Tibial nerve (tissue), 3 donors: Measurements from ENCODE around the gene MAPK6.

Experiments
- CTCF ChIP-seq, 5 experiments: fragments of 200-600 bp in 3 of 5; fragments of 450-650 bp in 2 of 5; sonication (generic) in 3 of 5; IDR thresholded peaks; one replicate each; pipeline ENCODE4 v1.5.1; 2016 to 2019; ENCODE audit warnings: antibody characterized with exemption in 5 of 5, mild to moderate bottlenecking in 3 of 5, moderate library complexity in 2 of 5
- POLR2A ChIP-seq, 2 donors: fragments of 450-650 bp; IDR thresholded peaks; one replicate each; pipeline ENCODE4 v1.6.1; 2017; ENCODE audit warnings: antibody characterized with exemption in 2 of 2, mild to moderate bottlenecking in 2 of 2, moderate library complexity in 2 of 2

GRCh38 chr15:52071570-52071969 is 52.6 kb downstream of the MAPK6 start:
- TF ChIP-seq CTCF (IDR thresholded peaks at IDR 0.05), result no peak
- no peak for TF ChIP-seq POLR2A (IDR thresholded peaks at IDR 0.05)
